NCI-H1092 (cell line): ENCODE results near the gene KRT33A.
"Not testable (repeated sequence)": the region's sequence is repeated elsewhere in the genome, so short reads cannot be mapped to it uniquely, and the experiment has no call there.

Experiments used
- DNase-seq: peaks from one replicate; lab custom pipeline; 2025; lab: John Stamatoyannopoulos, UW

Gene KRT33A

GRCh38 chr17:41350381-41350878 is at the start of gene KRT33A:
Gene KRT33A (minus strand): TSS chr17:41350828. CDS start chr17:41350767, 61 bp downstream.
- DNase-seq = not testable (repeated sequence)

GRCh38 chr17:41396996-41397660 is 46.5 kb upstream of the KRT33A start, which contains the start of gene KRT31:
Gene KRT31 (minus strand): TSS chr17:41397608. CDS start chr17:41397539, 69 bp downstream.
- DNase-seq = no peak

GRCh38 chr17:41396340-41396739 is 45.7 kb upstream of the KRT33A start:
- DNase-seq = no peak

- DNase-seq = no peak
Observed at GRCh38 chr17:41395611-41396010, 45.0 kb upstream of the KRT33A start.

- DNase-seq = not testable (repeated sequence)
Observed at GRCh38 chr17:41395044-41395443, 44.4 kb upstream of the KRT33A start.

- no peak for DNase-seq
Observed at GRCh38 chr17:41394254-41394996, 43.8 kb upstream of the KRT33A start.

GRCh38 chr17:41393826-41394225 is 43.2 kb upstream of the KRT33A start:
- no peak for DNase-seq

GRCh38 chr17:41393294-41393693 is 42.7 kb upstream of the KRT33A start:
- no peak for DNase-seq

GRCh38 chr17:41392278-41392677 is 41.6 kb upstream of the KRT33A start:
- DNase-seq = no peak

GRCh38 chr17:41391535-41391934 is 40.9 kb upstream of the KRT33A start:
- DNase-seq = no peak

GRCh38 chr17:41390411-41390938 is 39.8 kb upstream of the KRT33A start:
- no peak for DNase-seq

GRCh38 chr17:41387670-41388069 is 37.0 kb upstream of the KRT33A start:
- no peak for DNase-seq

- no peak for DNase-seq
Observed at GRCh38 chr17:41386227-41386626, 35.6 kb upstream of the KRT33A start.

- no peak for DNase-seq
Observed at GRCh38 chr17:41383690-41384089, 33.1 kb upstream of the KRT33A start.

- DNase-seq = no peak
Observed at GRCh38 chr17:41382394-41382793, 31.8 kb upstream of the KRT33A start.

- not testable (repeated sequence) for DNase-seq
Observed at GRCh38 chr17:41381943-41382342, 31.3 kb upstream of the KRT33A start, which contains the start of gene KRT34. Gene KRT34 (minus strand): TSS chr17:41382306. CDS start chr17:41382246, 60 bp downstream.

- DNase-seq = not testable (repeated sequence)
Observed at GRCh38 chr17:41380091-41380490, 29.5 kb upstream of the KRT33A start.

GRCh38 chr17:41377546-41377945 is 26.9 kb upstream of the KRT33A start:
- no peak for DNase-seq

GRCh38 chr17:41369713-41370112 is 19.1 kb upstream of the KRT33A start, which contains the start of gene KRT33B:
Gene KRT33B (minus strand): TSS chr17:41369813. CDS start chr17:41369750, 63 bp downstream.
- DNase-seq = no peak

- no peak for DNase-seq
Observed at GRCh38 chr17:41369023-41369422, 18.4 kb upstream of the KRT33A start.

- no peak for DNase-seq
Observed at GRCh38 chr17:41367426-41368075, 16.9 kb upstream of the KRT33A start.

GRCh38 chr17:41366070-41366469 is 15.4 kb upstream of the KRT33A start:
- no peak for DNase-seq
